GM03348 (cell line): ENCODE results near the gene GRM8.

Source experiments
- DNase-seq: peaks from one replicate; pipeline ENCODE4 v3.0.0; 2012; ENCODE audit warnings: low spot score

Gene GRM8

GRCh38 chr7:126658684-126659083 is 594.1 kb downstream of the GRM8 start:
- DNase-seq: no peak

GRCh38 chr7:126657599-126658358 is 595.0 kb downstream of the GRM8 start:
- DNase-seq: no peak

GRCh38 chr7:126657137-126657536 is 595.6 kb downstream of the GRM8 start:
- no peak for DNase-seq

GRCh38 chr7:126656165-126656564 is 596.6 kb downstream of the GRM8 start:
- no peak for DNase-seq

GRCh38 chr7:126637538-126637937 is 615.2 kb downstream of the GRM8 start:
- DNase-seq: no peak

GRCh38 chr7:126635545-126635944 is 617.2 kb downstream of the GRM8 start:
- DNase-seq: no peak

GRCh38 chr7:126608339-126608776 is 644.4 kb downstream of the GRM8 start:
- peak; percentile 11 for DNase-seq

GRCh38 chr7:126606331-126606730 is 646.4 kb downstream of the GRM8 start:
- no peak for DNase-seq

GRCh38 chr7:126605553-126605952 is 647.2 kb downstream of the GRM8 start:
- no peak for DNase-seq

GRCh38 chr7:126605056-126605455 is 647.7 kb downstream of the GRM8 start:
- no peak for DNase-seq

GRCh38 chr7:126589068-126589684 is 663.6 kb downstream of the GRM8 start:
- DNase-seq: no peak

GRCh38 chr7:126578338-126578737 is 674.4 kb downstream of the GRM8 start:
- DNase-seq: no peak

- DNase-seq: peak; percentile 24
These were observed 678.2 kb downstream of the GRM8 start for GRCh38 chr7:126574276-126575250.

- no peak for DNase-seq
These were observed 681.9 kb downstream of the GRM8 start for GRCh38 chr7:126570845-126571244.

- DNase-seq: no peak
These were observed 683.3 kb downstream of the GRM8 start for GRCh38 chr7:126569402-126569801.

- DNase-seq: no peak
These were observed 695.5 kb downstream of the GRM8 start for GRCh38 chr7:126557271-126557670.

- DNase-seq: no peak
These were observed 711.3 kb downstream of the GRM8 start for GRCh38 chr7:126541406-126541805.

GRCh38 chr7:126535176-126535575 is 717.6 kb downstream of the GRM8 start:
- no peak for DNase-seq

- no peak for DNase-seq
These were observed 719.0 kb downstream of the GRM8 start for GRCh38 chr7:126533715-126534114.

- no peak for DNase-seq
These were observed 722.9 kb downstream of the GRM8 start for GRCh38 chr7:126529833-126530232.

- no peak for DNase-seq
These were observed 723.5 kb downstream of the GRM8 start for GRCh38 chr7:126529254-126529653.

- no peak for DNase-seq
These were observed 726.8 kb downstream of the GRM8 start for GRCh38 chr7:126525906-126526305.

GRCh38 chr7:126524967-126525366 is 727.8 kb downstream of the GRM8 start:
- DNase-seq: no peak
